Tibial artery (tissue), 4 donors: ENCODE results near the gene SRGAP1.

Source experiments
- DNase-seq, 2 donors: peaks; one replicate each; pipeline ENCODE4 v3.0.0-alpha.2; 2019
- H3K27ac ChIP-seq, 2 donors: fragments of 200-600 bp; sonication (generic) in 1 of 2; 1 replicate in 1 of 2; 2 replicates in 1 of 2; pipeline ENCODE4 v1.5.1; 2018 to 2019; ENCODE audit warnings: mild to moderate bottlenecking in 1 of 2
- H3K27me3 ChIP-seq, 2 donors: fragments of 200-600 bp; sonication (generic) in 1 of 2; one replicate each; pipeline versions ENCODE4 v1.5.1 to v1.6.0; 2016 to 2019
- H3K36me3 ChIP-seq, 3 donors: fragments of 200-600 bp; sonication (generic) in 2 of 3; one replicate each; pipeline ENCODE4 v1.5.1; 2016 to 2019; ENCODE audit warnings: mild to moderate bottlenecking in 2 of 3
- H3K4me1 ChIP-seq, 4 donors: fragments of 200-600 bp; sonication (generic) in 2 of 4; 1 replicate in 3 of 4; 2 replicates in 1 of 4; pipeline ENCODE4 v1.5.1; 2016 to 2019
- H3K4me3 ChIP-seq, 2 donors: fragments of 200-600 bp; sonication (generic) in 1 of 2; 1 replicate in 1 of 2; 2 replicates in 1 of 2; pipeline ENCODE4 v1.5.1; 2018 to 2019; ENCODE audit warnings: mild to moderate bottlenecking in 2 of 2
- H3K9me3 ChIP-seq, 3 donors: fragments of 200-600 bp; sonication (generic) in 1 of 3; one replicate each; pipeline ENCODE4 v1.5.1; 2016 to 2019
- CTCF ChIP-seq, 2 experiments: fragments of 200-600 bp in 1 of 2; fragments of 450-650 bp in 1 of 2; IDR thresholded peaks; one replicate each; pipeline ENCODE4 v1.5.1; 2017 to 2019; ENCODE audit warnings: antibody characterized with exemption in 2 of 2, mild to moderate bottlenecking in 1 of 2, moderate library complexity in 1 of 2
- intact Hi-C: fragments of 100-400 bp; cut with DNase I; formaldehyde crosslinking; loops from one replicate; pipeline ENCODE4 v1.15.0; 2023; ENCODE audit warnings: low total_unique reads

The SRGAP1 gene

GRCh38 chr12:63805704-63806672 lies 38.5 kb upstream of the SRGAP1 start:
- H3K36me3 ChIP-seq = peaks cover 4 to 39% (median 31%) of the 10 kb centered on the region in 3 donors
- H3K27ac ChIP-seq = no peak overlapping the region
- no peak for DNase-seq
- no peaks in the 10 kb centered on the region for H3K9me3 ChIP-seq
- intact Hi-C loops = loop anchor here (10.0 kb wide), 1 partner anchor 131 kb away; no protein-coding TSS in a partner anchor
- no peak overlapping the region for H3K4me3 ChIP-seq
- H3K27me3 ChIP-seq = no peaks in the 10 kb centered on the region
- no peaks in the 10 kb centered on the region for H3K4me1 ChIP-seq
- TF ChIP-seq CTCF (IDR thresholded peaks at IDR 0.05) = no peak

GRCh38 chr12:63808631-63809030 lies 35.9 kb upstream of the SRGAP1 start:
- no peaks in the 10 kb centered on the region for H3K4me1 ChIP-seq
- TF ChIP-seq CTCF (IDR thresholded peaks at IDR 0.05) = no peak
- no peak for DNase-seq
- no peaks in the 10 kb centered on the region for H3K9me3 ChIP-seq
- no peak overlapping the region for H3K4me3 ChIP-seq
- H3K27ac ChIP-seq = no peak overlapping the region
- peaks cover 4 to 39% (median 31%) of the 10 kb centered on the region in 3 donors for H3K36me3 ChIP-seq
- H3K27me3 ChIP-seq = no peaks in the 10 kb centered on the region
- intact Hi-C loops = loop anchor here (10.0 kb wide), 1 partner anchor 134 kb away; no protein-coding TSS in a partner anchor

- H3K27ac ChIP-seq = no peak overlapping the region
- no peaks in the 10 kb centered on the region for H3K27me3 ChIP-seq
- no peak overlapping the region for H3K4me3 ChIP-seq
- no peaks in the 10 kb centered on the region for H3K9me3 ChIP-seq
- H3K36me3 ChIP-seq = peaks cover 4 to 39% (median 31%) of the 10 kb centered on the region in 3 donors
- intact Hi-C loops = loop anchor here (10.0 kb wide), 1 partner anchor 135 kb away; no protein-coding TSS in a partner anchor
- TF ChIP-seq CTCF (IDR thresholded peaks at IDR 0.05) = no peak
- H3K4me1 ChIP-seq = no peaks in the 10 kb centered on the region
- no peak for DNase-seq
Measured at GRCh38 chr12:63809566-63809965, 34.9 kb upstream of the SRGAP1 start.

- DNase-seq = no peak
- intact Hi-C loops = no loop called here
- Histone ChIP-seq H3K36me3 (peaks cover 0 to 27% (median 20%) of the 10 kb centered on the region in 3 donors), H3K9me3 (no peaks in the 10 kb centered on the region), H3K27ac (no peak overlapping the region), H3K27me3 (no peaks in the 10 kb centered on the region), H3K4me1 (no peaks in the 10 kb centered on the region), H3K4me3 (no peak overlapping the region)
- TF ChIP-seq CTCF (IDR thresholded peaks at IDR 0.05) = no peak
Measured at GRCh38 chr12:63811334-63811733, 33.2 kb upstream of the SRGAP1 start.

GRCh38 chr12:63811755-63812154 lies 32.7 kb upstream of the SRGAP1 start:
- intact Hi-C loops = no loop called here
- H3K4me1 ChIP-seq = no peaks in the 10 kb centered on the region
- H3K36me3 ChIP-seq = peaks cover 0 to 23% (median 15%) of the 10 kb centered on the region in 3 donors
- no peaks in the 10 kb centered on the region for H3K27me3 ChIP-seq
- no peak for DNase-seq
- no peak overlapping the region for H3K27ac ChIP-seq
- H3K4me3 ChIP-seq = no peak overlapping the region
- H3K9me3 ChIP-seq = no peaks in the 10 kb centered on the region
- TF ChIP-seq CTCF (IDR thresholded peaks at IDR 0.05) = no peak
